Stomach (tissue), 9 donors: ENCODE measurements around the gene ADGRG7. TPM values are rescaled to one million over a fixed set of nuclear protein-coding genes. Genes with fewer than 3 reads are reported as not detected.

ENCODE experiments used
- DNase-seq, 2 donors: peaks; one replicate each; pipeline versions ENCODE4 v3.0.0 to v3.0.0-alpha.2; 2013 to 2019
- H3K27ac ChIP-seq, 5 donors: fragments of 200-600 bp in 4 of 5; sonication (generic) in 4 of 5; one replicate each; pipeline ENCODE4 v1.5.1; 2013 to 2019; ENCODE audit warnings: mild to moderate bottlenecking in 1 of 5, moderate library complexity in 1 of 5
- H3K27me3 ChIP-seq, 3 donors: fragments of 200-600 bp; sonication (generic); one replicate each; pipeline ENCODE4 v1.5.1; 2017 to 2019; ENCODE audit warnings: mixed run types in 1 of 3
- H3K36me3 ChIP-seq, 4 donors: fragments of 200-600 bp; sonication (generic); 1 replicate in 3 of 4; 2 replicates in 1 of 4; pipeline ENCODE4 v1.5.1; 2016 to 2019
- H3K4me1 ChIP-seq, 4 donors: fragments of 200-600 bp; sonication (generic); one replicate each; pipeline ENCODE4 v1.5.1; 2016 to 2019
- H3K4me3 ChIP-seq, 4 donors: fragments of 200-600 bp; sonication (generic) in 3 of 4; one replicate each; pipeline ENCODE4 v1.5.1; 2016 to 2019; ENCODE audit warnings: mild to moderate bottlenecking in 1 of 4
- H3K9me3 ChIP-seq, 4 donors: fragments of 200-600 bp; sonication (generic); one replicate each; pipeline ENCODE4 v1.5.1; 2016 to 2019
- CTCF ChIP-seq, 7 experiments: fragments of 450-650 bp in 4 of 7; fragments of 200-600 bp in 3 of 7; sonication (generic) in 3 of 7; IDR thresholded peaks; one replicate each; pipeline ENCODE4 v1.5.1; 2016 to 2019; ENCODE audit warnings: antibody characterized with exemption in 7 of 7, control low read depth in 2 of 7, mild to moderate bottlenecking in 1 of 7
- EP300 ChIP-seq: sonication (generic); formaldehyde crosslinking; IDR thresholded peaks from one replicate; pipeline ENCODE4 v1.6.1; 2017; ENCODE audit warnings: antibody characterized with exemption
- POLR2A ChIP-seq, 4 donors: fragments of 450-650 bp; IDR thresholded peaks; one replicate each; pipeline ENCODE4 v1.6.1; 2016; ENCODE audit warnings: antibody characterized with exemption in 4 of 4, control low read depth in 2 of 4, mild to moderate bottlenecking in 1 of 4, moderate library complexity in 1 of 4
- POLR2AphosphoS5 ChIP-seq, 3 donors: sonication (generic); formaldehyde crosslinking; IDR thresholded peaks; one replicate each; pipeline ENCODE4 v1.6.1; 2016; ENCODE audit warnings: antibody characterized with exemption in 3 of 3
- WGBS, 5 donors: extraction: QIAGEN DNeasy Blood & Tissue Kit in 3 of 5; methylation state at CpG; one replicate each; pipeline versions ENCODE4 v1.1.5 to v1.1.7; 2013 to 2018; 5-methylcytosine and 5-hydroxymethylcytosine counted together
- intact Hi-C: fragments of 100-400 bp; cut with DNase I; formaldehyde crosslinking; loops from one replicate; pipeline ENCODE4 v1.15.1; 2023; ENCODE audit warnings: low total_unique reads
- polyA plus RNA-seq, 3 donors: library from polyadenylated mRNA; stranded (reverse); fragments of 200-250 nt; gene quantifications; one replicate each; pipeline ENCODE4 v1.2.3, GENCODE V29; 2013
- total RNA-seq, 5 donors: library from RNA; depleted of rRNA; stranded (reverse); fragments of >200 nt; gene quantifications; one replicate each; pipeline versions ENCODE4 v1.1.0 to v1.2.3, GENCODE V29; 2014 to 2016
- donor health status: healthy with polysubstance abuse.
- donor health status: Bipolar disorder and iron deficiency.
- donor health status: healthy.

ADGRG7 gene
- total and polyA plus RNA-seq, 8 donors, result 5.1 TPM; not detected in 7

- Histone ChIP-seq H3K36me3 (no peaks in the 10 kb centered on the region), H3K9me3 (no peaks in the 10 kb centered on the region), H3K4me3 (no peak overlapping the region), H3K27ac (no peak overlapping the region), H3K4me1 (no peaks in the 10 kb centered on the region), H3K27me3 (peaks cover 0 to 22% (median 0%) of the 10 kb centered on the region in 3 donors)
- intact Hi-C loops, result no loop called here
- TF ChIP-seq POLR2A (IDR thresholded peaks at IDR 0.05) (no peak), EP300 (no peak), CTCF (IDR thresholded peaks at IDR 0.05) (no peak), POLR2AphosphoS5 (IDR thresholded peaks at IDR 0.05) (no peak)
- WGBS, 5 donors, result 29 to 42% (median 38%) methylated on average over 3 of the region's 3 CpGs
- no peak for DNase-seq
Measured at GRCh38 chr3:100698736-100699135, 89.3 kb downstream of the ADGRG7 start.

DNA sequence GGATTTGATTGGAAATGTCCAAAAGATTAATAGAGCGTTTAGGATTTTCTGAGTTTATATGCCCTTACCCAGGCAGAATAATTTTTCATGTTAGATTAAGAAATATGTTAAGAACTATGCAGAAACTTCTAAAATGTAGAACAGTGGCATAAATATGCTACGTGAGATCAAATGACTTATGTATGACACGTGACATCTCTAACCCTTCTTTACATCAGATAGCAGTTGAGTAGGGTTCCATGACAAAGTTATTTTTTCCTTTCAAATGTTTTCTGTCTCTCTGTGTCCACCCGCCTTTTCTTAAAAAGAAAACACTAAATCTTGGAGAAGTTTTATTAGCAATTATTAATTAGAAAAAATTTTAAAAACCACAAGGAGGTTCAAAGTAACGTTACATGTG lies 91.3 kb downstream of the ADGRG7 start:
- no peak for DNase-seq
- intact Hi-C loops, result no loop called here
- Histone ChIP-seq H3K27ac (no peak overlapping the region), H3K9me3 (no peaks in the 10 kb centered on the region), H3K4me1 (no peaks in the 10 kb centered on the region), H3K4me3 (no peak overlapping the region), H3K36me3 (no peaks in the 10 kb centered on the region), H3K27me3 (peaks cover 0 to 19% (median 0%) of the 10 kb centered on the region in 3 donors)
- no peak for TF ChIP-seq POLR2A (IDR thresholded peaks at IDR 0.05)
- TF ChIP-seq CTCF (IDR thresholded peaks at IDR 0.05), result no peak
- no peak for TF ChIP-seq EP300
- no peak for TF ChIP-seq POLR2AphosphoS5 (IDR thresholded peaks at IDR 0.05)
- 86 to 92% (median 87%) methylated on average over 5 of the region's 5 CpGs for WGBS, 5 donors

DNA sequence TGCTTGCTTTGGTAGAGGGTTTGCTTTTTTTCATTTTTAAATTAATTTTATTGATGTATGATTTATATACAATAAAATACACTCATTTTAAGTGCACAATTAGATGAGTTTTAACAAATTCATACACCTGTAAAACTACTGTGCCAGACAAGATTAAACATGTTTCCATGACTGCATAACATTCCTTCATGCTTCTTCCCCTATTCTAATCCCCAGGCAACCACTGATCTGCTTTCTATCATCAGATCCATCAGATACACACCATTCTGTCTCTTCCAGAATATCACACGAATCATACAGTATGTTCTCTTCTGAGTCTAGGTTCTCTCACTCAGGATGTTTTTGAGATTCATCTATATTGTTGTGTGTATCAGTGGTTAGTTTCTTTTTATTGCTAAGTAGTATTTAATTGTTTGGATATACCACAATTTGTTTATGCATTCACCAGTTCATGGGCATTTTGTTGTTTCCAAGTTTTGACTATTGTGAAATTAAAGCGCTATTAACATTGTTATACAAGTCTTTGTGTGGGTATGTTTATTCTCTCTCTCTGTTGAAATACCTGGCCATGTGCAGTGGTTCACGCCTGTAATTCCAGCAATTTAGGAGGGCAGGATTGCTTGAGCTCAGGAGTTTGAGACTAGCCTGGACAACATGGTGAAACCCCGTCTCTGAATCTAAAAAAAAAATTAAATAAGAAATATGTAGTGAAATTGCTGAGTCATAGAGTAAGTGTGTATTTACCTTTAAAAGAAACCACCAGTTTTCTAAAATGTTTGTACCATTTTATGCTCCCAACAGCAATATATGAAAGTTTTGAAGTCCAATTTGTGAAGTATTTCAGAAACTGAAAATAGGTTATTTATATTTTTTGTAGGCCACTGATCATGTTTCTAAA lies 92.9 kb downstream of the ADGRG7 start:
- Histone ChIP-seq H3K4me3 (no peak overlapping the region), H3K4me1 (no peaks in the 10 kb centered on the region), H3K36me3 (no peaks in the 10 kb centered on the region), H3K9me3 (no peaks in the 10 kb centered on the region), H3K27ac (no peak overlapping the region), H3K27me3 (peaks cover 0 to 24% (median 0%) of the 10 kb centered on the region in 3 donors)
- DNase-seq, result no peak
- 72 to 79% (median 76%) methylated on average over 4 of the region's 4 CpGs for WGBS, 5 donors
- intact Hi-C loops, result no loop called here
- TF ChIP-seq CTCF (IDR thresholded peaks at IDR 0.05) (no peak), POLR2AphosphoS5 (IDR thresholded peaks at IDR 0.05) (no peak), EP300 (no peak), POLR2A (IDR thresholded peaks at IDR 0.05) (no peak)

- no peak overlapping the region for H3K4me3 ChIP-seq
- peaks cover 0 to 24% (median 0%) of the 10 kb centered on the region in 3 donors for H3K27me3 ChIP-seq
- intact Hi-C loops, result no loop called here
- H3K4me1 ChIP-seq, result no peaks in the 10 kb centered on the region
- no peak for DNase-seq
- H3K36me3 ChIP-seq, result no peaks in the 10 kb centered on the region
- TF ChIP-seq POLR2AphosphoS5 (IDR thresholded peaks at IDR 0.05) (no peak), CTCF (IDR thresholded peaks at IDR 0.05) (no peak), EP300 (no peak), POLR2A (IDR thresholded peaks at IDR 0.05) (no peak)
- 44 to 66% (median 50%) methylated on average over 5 of the region's 5 CpGs for WGBS, 5 donors
- H3K27ac ChIP-seq, result no peak overlapping the region
- H3K9me3 ChIP-seq, result no peaks in the 10 kb centered on the region
Measured at GRCh38 chr3:100702980-100703345, 93.6 kb downstream of the ADGRG7 start.
